NCI-H2196 (cell line): ENCODE data around the gene PAXX.

Experiments
- DNase-seq: peaks from one replicate; lab custom pipeline; 2025; ENCODE audit not compliant: unreplicated experiment; lab: John Stamatoyannopoulos, UW

PAXX gene

GRCh38 chr9:137015976-137016375, 23.8 kb downstream of the PAXX start:
- DNase-seq: no peak

DNA sequence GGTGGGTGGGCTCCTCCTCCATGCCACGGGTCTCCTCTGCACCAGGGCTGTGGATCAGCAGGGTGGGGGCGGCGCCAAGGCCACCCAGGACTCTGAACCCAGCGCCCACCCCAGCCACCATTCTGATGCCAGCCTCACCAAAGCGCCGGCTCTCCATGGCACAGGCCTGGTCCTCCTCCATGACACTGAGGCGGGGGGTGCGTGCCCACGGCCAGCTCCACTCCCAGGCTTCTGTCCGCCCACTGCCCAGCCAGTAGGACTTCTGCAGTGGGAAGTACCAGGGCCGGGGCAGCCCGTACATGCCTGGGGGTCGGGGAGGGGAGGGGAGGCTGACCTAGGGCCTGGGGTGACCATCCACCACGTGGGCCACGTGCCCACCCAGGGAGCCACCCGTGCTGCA, 24.2 kb downstream of the PAXX start:
- no peak for DNase-seq

DNA sequence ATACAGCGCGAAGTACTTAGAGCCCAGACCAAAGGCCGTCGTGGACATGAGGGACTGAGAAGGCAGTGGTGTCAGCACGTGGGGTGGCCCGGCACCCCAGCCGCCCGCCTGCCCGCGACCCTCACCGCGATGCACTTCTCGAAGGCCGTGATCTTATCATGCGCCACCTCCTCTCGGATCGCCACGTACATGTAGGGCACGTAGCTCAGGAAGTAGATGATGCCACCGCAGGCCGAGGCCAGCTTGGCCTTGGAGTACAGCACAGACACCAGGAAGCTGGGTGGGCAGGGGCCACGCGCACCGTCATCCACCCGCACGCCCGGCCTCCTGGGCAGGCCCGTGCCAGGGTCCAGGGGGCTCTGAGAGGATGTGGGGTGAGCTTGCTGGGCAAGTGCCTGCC, 24.8 kb downstream of the PAXX start:
- no peak for DNase-seq

- no peak for DNase-seq
Observed at GRCh38 chr9:137017791-137018497, 25.7 kb downstream of the PAXX start.

DNA sequence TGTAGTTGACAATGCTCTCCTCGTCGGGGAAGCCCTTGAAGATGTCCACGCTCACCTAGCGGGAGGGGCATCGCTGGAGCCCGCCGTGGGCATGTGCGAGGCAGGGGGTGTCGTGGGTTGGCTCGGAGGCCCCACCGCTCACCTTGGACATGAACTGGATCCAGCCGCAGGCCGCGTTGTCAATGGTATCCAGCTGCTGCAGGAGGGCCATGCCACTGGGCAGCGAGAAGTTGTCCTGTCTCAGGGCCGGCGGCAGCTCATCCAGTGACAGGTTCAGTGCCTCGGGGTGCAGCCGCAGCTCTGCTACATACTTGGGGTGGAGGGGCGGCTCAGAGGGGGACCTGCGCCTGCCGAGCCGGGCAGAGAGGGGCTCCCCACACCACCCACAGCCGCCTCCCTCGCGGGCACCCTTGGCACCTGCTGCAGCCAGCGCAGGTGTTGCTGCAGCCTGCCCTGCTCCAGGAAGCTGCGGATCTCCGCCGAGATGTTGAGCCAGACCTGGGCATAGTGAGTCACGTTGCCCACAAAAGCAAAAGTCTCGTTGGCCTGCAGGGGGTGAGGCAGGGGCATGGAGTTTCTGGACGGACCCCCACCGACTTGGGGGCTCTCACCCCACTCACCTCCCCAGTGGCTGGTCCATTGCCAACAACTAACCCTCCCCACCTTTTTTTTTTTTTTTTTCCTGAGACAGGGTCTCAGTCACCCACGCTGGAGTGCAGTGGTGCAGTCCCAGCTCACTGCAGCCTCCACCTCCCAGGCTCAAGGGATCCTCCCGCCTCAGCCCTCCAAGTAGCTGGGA, 26.7 kb downstream of the PAXX start:
- no peak for DNase-seq

DNA sequence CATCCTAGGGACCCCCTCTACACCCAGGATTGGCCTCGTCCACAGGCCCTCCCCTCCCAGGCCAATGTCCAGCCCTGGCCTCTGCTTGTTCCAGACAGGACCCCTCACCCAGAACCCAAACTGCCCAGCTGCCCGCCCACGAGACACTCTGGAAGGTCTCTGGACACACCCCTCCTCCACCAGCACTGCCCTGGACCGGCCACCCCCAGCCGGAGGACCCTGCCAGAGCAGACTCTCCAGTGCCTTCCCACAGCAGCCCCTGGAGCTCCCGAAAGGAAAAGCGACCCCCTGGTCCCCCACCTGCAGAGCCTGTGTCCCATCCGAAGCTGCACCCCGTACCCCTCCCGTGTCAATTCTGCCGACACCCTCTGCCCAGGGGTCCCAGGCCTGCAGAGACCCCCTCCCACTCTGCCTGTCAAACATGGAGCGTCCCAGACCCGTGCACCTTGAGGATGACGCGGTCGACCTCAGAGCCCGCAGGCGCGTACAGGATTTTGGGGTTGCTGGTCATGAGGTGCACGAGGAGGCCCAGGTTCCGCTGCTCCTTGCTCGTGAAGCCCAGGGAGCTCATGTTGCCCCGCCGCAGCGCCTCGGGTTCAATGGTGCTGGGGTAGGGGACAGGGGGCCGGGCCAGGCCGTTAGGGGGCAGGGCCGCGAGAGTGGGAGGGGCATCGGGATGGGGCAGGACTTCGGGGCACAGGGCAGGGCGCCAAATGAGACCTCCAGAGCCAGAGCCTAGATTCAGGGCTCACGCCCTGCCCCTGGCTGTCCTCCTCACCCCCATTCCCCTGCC, 27.9 kb downstream of the PAXX start:
- no peak for DNase-seq

DNA sequence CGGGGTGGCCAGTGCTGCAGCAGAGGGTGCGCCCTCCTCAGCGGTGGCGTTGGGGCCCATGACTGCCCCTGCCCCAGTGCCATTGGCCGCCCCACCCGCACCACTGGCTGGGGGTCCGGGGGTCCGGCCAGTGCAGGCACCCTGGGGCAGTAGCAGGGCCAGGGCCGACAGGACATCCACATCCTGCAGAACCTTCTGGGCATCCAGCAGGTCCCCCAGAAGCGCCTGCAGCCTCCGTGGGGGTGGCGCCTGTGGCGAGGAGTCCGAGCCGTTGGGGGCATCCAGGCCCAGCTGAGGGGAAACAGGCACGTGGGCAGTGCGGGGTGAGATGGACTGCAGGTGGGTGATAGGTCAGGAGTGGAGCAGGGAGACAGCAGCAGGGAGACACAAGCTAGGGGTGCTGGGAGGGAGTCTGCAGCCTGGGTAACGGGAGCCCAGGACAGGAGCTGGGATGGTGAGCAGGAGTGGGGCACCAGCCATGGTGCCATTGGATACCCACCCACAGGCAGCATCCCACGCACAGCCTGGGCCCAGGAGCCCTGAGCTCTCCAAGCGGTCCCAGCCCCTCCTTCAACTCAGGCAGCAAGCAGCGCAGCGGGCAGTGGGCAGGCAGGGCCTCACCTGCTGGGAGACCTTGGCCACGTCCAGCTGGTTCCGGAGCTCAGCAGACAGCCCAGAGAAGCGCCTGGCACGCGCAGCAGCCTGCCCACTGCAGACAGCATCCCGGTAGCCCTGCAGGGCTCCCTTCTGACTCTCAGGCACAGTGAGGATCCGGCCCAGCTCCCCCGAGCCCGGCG, 28.7 kb downstream of the PAXX start:
- no peak for DNase-seq

DNA sequence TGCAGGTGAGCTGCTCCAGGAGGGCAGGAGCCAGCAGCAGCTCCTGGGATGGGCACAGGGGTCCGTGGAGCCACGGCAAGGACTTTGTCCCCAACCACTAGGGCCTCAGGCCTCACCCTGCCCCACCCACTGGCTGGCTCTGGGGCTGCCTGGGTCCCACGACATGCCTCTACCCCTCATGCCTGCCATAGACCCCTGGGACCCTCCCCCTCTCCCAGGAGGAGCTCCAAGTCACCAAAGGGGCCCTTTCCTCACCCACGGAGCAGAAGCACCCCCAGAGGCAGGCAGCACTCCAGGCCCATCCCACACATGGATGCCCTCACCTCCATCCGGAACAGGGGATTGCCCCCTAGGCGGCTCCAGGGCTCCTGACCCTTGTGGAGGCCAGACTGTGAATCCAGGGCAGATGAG, 29.4 kb downstream of the PAXX start:
- DNase-seq: no peak

- peak; percentile 97 for DNase-seq
Observed at GRCh38 chr9:137021979-137022661, 29.9 kb downstream of the PAXX start.

DNA sequence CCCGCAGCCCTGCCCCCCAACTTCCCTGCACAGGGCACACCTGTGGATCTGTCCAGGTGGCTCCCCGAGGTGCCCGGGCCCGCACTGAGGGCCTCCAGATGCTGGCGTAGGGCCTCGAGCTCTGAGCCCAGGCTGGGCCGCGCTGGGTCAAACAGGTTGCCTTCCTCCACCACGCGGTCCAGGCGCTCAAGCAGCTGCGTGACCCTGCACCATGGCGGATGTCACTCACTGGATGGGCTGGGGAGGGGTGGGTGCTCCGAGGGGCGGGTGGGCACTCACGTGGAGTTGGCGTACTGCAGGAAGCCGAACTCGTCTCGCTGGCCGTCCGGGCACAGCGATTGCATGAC, 30.4 kb downstream of the PAXX start:
- no peak for DNase-seq

GRCh38 chr9:137023157-137023556, 30.9 kb downstream of the PAXX start:
- DNase-seq: no peak

DNA sequence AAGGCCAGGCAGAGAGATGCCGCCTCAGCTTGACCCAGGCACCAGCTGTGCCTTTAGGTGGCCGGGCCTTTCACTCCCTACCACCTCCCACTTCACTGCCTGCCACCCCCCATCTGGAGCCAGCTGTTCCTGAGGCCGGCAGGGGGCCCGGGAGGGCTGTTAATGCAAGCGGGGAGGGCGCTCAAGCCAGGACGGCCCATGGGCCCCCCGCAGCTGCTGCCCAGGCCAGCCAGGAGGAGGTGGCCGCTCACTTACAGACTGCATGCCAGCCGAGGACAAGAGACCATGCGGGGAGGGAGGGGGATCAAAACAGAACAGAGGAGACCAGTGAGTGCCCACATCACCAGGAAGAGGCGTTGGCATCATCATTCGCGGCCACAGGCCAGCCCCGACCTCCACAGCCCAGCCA, 31.4 kb downstream of the PAXX start:
- no peak for DNase-seq

DNA sequence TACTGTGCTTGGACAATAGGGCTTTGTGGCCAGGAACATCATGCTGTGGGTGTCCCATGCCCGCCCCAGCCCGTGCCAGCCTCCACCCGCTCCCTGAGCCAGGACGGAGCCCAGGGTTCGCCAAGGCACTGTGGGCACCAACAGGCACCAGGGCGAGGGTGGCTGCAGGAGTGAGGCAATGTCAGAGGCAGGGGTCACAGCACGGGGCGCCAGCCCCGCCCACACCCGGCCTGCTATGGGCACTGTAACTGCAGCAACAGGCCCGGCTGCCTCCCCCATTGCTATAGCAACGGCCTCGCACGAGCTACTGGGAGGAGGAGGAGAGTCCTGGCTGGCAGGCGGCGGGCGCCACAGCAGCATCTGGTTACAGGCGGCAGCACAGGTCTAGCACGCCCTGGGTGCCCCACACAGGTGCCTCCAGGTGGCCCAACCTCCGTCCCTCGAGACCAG, 33.3 kb downstream of the PAXX start:
- peak; percentile 95 for DNase-seq

DNA sequence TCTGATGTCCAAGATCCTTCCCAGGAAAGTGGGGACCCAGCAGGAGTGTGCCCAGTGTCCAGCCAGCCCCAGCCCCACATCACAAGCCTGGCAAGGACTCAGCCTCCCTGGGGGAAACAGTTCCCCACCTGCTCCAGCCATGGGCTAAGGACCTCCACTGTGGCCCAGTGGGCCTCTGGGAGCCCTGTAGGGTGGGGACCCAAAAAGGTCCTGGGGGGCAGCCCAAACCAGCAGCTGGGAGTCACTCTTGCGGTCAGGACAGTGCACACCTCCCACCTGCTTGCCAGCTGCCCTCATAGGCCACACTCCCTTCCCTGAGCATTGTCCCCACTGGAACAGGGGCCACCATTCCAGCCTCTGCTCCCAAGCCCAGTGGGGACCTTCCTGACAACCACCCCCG, 34.2 kb downstream of the PAXX start:
- no peak for DNase-seq

DNA sequence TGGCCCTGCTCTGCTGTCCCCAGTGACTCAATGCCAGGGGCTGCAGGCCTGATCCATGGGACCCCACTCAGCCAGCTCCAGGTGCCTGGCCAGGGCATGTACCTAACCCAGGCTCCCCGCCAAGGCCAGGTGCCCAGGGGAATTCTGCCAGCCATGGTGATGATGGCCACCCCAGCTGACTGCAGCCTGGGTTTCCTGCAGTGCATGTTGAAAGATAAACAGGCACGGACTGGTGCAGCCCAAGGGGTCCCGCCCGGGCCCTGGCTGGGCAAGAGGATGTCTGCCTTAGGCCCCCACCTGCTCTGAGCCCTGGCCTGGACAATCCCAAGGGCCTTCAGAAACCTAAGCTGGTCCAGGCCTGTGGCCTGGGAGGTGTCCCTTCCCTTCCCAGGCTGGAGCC, 34.6 kb downstream of the PAXX start:
- peak; percentile 14 for DNase-seq

DNA sequence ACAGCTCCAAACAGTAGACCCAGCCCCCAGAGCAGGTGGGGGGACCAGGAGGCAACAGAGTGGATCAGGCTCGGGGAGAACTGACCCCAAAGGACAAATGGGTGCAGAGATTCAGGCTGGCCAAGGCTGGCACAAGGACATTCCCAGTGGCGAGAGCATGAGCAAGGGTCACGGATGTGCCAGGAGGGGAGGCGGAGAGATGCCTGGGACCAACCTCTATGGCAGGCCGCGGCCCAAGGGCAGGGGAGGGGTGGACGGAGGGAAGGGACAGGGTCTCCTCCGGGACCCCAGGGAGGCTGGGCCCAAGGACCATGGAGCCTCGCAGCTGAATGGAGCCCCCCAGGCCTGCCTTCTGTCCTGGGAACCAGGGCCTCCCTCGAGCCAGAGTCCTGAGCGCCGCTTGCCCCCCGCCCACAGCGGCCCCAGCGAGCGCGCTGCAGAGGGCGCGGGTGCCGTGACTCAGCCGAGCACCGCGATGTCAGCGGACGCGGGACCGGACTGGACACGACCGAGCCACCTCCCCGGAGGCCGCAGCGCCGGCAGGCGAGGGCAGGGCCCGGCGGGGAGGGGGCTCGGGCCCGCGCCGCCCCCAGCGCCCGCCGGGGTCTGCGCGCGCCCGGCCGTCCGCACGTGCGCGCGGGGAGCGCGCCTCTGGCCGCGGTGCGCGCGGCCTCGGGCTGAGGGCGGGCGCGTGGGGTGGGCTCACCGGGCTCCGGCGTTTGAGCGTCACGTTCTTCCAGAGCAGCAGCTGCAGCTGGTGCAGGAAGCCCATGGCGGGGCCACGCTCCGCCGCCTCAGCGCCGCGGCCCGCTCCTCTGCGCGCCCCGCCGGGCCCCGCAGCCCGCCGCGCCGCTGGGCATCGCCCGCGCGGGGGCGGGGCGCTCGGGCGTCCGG, 35.4 kb downstream of the PAXX start, which contains the start of gene ABCA2:
Gene ABCA2, minus strand, starts transcription at position 869 of the 894 bp plus-strand sequence. Its CDS starts 97 bp downstream, at position 772.
- no peak for DNase-seq

- DNase-seq: peak; percentile 84
Observed at GRCh38 chr9:137028263-137029057, 36.2 kb downstream of the PAXX start.
